AG10803 (cell line): ENCODE measurements around the gene NRN1L.

Experiments used
- DNase-seq: peaks from one replicate; pipeline ENCODE4 v3.0.0; 2010; ENCODE audit warnings: low read depth
- H3K4me3 ChIP-seq: 2 replicates; pipeline ENCODE4 v1.5.1; 2011; ENCODE audit warnings: mild to moderate bottlenecking, low read length, control low read depth
- TF ChIP-seq, protein P1 (sequence below): conservative IDR thresholded peaks from 2 replicates; pipeline ENCODE4 v1.5.1; 2011; ENCODE audit warnings: mild to moderate bottlenecking, low read length, control low read depth, inconsistent platforms

NRN1L gene

GRCh38 chr16:67932462-67932840 is 47.8 kb downstream of the NRN1L start:
- no peak for DNase-seq
- TF ChIP-seq, protein P1, sequence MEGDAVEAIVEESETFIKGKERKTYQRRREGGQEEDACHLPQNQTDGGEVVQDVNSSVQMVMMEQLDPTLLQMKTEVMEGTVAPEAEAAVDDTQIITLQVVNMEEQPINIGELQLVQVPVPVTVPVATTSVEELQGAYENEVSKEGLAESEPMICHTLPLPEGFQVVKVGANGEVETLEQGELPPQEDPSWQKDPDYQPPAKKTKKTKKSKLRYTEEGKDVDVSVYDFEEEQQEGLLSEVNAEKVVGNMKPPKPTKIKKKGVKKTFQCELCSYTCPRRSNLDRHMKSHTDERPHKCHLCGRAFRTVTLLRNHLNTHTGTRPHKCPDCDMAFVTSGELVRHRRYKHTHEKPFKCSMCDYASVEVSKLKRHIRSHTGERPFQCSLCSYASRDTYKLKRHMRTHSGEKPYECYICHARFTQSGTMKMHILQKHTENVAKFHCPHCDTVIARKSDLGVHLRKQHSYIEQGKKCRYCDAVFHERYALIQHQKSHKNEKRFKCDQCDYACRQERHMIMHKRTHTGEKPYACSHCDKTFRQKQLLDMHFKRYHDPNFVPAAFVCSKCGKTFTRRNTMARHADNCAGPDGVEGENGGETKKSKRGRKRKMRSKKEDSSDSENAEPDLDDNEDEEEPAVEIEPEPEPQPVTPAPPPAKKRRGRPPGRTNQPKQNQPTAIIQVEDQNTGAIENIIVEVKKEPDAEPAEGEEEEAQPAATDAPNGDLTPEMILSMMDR, result no peak
- no peak overlapping the region for H3K4me3 ChIP-seq

- no peak overlapping the region for H3K4me3 ChIP-seq
- no peak for DNase-seq
- TF ChIP-seq, protein P1, result no peak
These were observed 49.1 kb downstream of the NRN1L start for GRCh38 chr16:67933805-67934204.

- peak overlapping the region; percentile 98 for H3K4me3 ChIP-seq
- TF ChIP-seq, protein P1, result no peak
- DNase-seq, result no peak
These were observed 49.8 kb downstream of the NRN1L start for GRCh38 chr16:67934306-67935100.

DNA sequence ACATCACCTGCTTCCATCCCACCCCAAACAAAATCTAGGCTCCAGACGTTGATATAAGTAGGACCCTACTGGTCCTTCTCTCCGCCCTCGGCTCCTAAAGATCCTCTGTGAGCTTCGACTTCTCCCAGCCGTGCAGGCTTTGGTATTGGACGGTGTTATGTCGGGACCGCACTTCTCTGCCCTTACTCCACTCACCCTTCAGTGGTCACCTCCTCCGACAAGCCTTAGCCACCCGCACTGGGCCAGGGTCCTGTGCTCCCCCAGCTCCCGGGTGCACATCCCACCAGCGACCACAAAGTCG is 50.4 kb downstream of the NRN1L start:
- TF ChIP-seq, protein P1, result no peak
- H3K4me3 ChIP-seq, result peak overlapping the region; percentile 98
- DNase-seq, result no peak

DNA sequence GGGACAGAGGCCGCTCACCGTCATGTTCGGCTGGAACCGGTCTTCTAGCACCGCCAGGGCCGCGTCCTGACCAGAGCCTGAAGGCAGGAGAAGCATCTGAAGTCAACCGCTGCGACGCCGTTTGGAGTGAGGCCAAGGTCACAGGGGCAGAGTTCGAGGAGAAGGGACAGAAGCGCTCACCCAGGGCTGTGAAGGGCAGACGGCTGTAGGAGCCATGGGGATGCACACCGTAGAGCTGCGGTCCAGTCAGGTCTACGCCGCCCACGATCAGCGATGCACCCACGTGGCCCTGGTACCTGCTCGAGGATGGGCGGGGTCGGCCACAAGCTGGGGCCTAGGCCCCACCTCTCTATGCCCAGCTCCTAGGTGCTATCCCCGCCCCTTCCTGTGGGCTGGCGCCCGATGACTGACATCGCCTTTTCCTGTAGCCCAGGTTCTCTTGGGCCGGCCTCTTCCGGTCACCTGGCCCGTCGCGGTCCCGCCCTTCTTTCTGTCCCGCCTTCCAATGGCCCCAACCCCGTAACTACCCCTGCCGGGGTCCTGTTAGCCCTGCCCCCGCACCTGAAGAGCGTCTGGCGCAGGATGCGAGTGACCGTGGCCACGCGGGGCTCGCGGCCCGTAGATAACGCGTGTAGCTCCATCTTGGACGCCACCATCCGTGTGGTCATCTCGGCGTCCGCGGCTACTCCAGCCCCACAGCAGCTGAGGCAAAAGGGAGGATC is 50.9 kb downstream of the NRN1L start:
- TF ChIP-seq, protein P1, result no peak
- peak overlapping the region; percentile 98 for H3K4me3 ChIP-seq
- peak; percentile 86 for DNase-seq
